ENCODE measurements around the gene ZMAT3.

The ZMAT3 gene

GRCh38 chr3:179021119-179021903 lies 50.3 kb downstream of the ZMAT3 start:
- DNase-seq (ENCODE audit: low read depth in 2 of 2) = no peak

- DNase-seq (ENCODE audit: low read depth in 2 of 2) = no peak
Observed at GRCh38 chr3:179020112-179020511, 51.5 kb downstream of the ZMAT3 start.

GRCh38 chr3:179018808-179019207 lies 52.8 kb downstream of the ZMAT3 start:
- no peak for DNase-seq (ENCODE audit: low read depth in 2 of 2)

- DNase-seq (ENCODE audit: low read depth in 2 of 2) = no peak
Observed at GRCh38 chr3:179016979-179017670, 54.5 kb downstream of the ZMAT3 start.

- peak in 1 of 2 donors; percentile 54 for DNase-seq (ENCODE audit: low read depth in 2 of 2)
Observed at GRCh38 chr3:179015551-179016020, 56.0 kb downstream of the ZMAT3 start.

GRCh38 chr3:179005706-179006105 lies 65.9 kb downstream of the ZMAT3 start:
- no peak for DNase-seq (ENCODE audit: low read depth in 2 of 2)

GRCh38 chr3:179005213-179005612 lies 66.4 kb downstream of the ZMAT3 start:
- no peak for DNase-seq (ENCODE audit: low read depth in 2 of 2)

GRCh38 chr3:179000659-179001058 lies 71.0 kb downstream of the ZMAT3 start:
- DNase-seq (ENCODE audit: low read depth in 2 of 2) = no peak

GRCh38 chr3:179000144-179000543 lies 71.5 kb downstream of the ZMAT3 start:
- no peak for DNase-seq (ENCODE audit: low read depth in 2 of 2)

- DNase-seq (ENCODE audit: low read depth in 2 of 2) = no peak
Observed at GRCh38 chr3:178996399-178996798, 75.2 kb downstream of the ZMAT3 start.

- no peak for DNase-seq (ENCODE audit: low read depth in 2 of 2)
Observed at GRCh38 chr3:178990293-178990692, 81.3 kb downstream of the ZMAT3 start.

GRCh38 chr3:178989821-178990220 lies 81.8 kb downstream of the ZMAT3 start:
- no peak for DNase-seq (ENCODE audit: low read depth in 2 of 2)

GRCh38 chr3:178987745-178988144 lies 83.9 kb downstream of the ZMAT3 start:
- DNase-seq (ENCODE audit: low read depth in 2 of 2) = no peak

GRCh38 chr3:178986456-178986855 lies 85.2 kb downstream of the ZMAT3 start:
- no peak for DNase-seq (ENCODE audit: low read depth in 2 of 2)

GRCh38 chr3:178982137-178982536 lies 89.5 kb downstream of the ZMAT3 start:
- no peak for DNase-seq (ENCODE audit: low read depth in 2 of 2)

- DNase-seq (ENCODE audit: low read depth in 2 of 2) = no peak
Observed at GRCh38 chr3:178975320-178975719, 96.3 kb downstream of the ZMAT3 start.

GRCh38 chr3:178971614-178972013 lies 100.0 kb downstream of the ZMAT3 start:
- DNase-seq (ENCODE audit: low read depth in 2 of 2) = no peak

- no peak for DNase-seq (ENCODE audit: low read depth in 2 of 2)
Observed at GRCh38 chr3:178969004-178969700, 102.5 kb downstream of the ZMAT3 start.

Measured in activated CD4-positive, alpha-beta T cell treated with anti-CD3 and anti-CD28 coated beads for 24 hours (primary cell).